Activated CD4-positive, alpha-beta T cell treated with anti-CD3 and anti-CD28 coated beads for 36 hours (primary cell): ENCODE measurements around the gene MRRF. TPM values are rescaled to one million over a fixed set of nuclear protein-coding genes. Genes with fewer than 3 reads are reported as not detected.

Experiments used
- ATAC-seq: fragments of 200-7000 bp; cut with Tn5 transposase; one replicate; pipeline ENCODE4 v1.10.0; 2021; ENCODE audit warnings: mild to moderate bottlenecking, moderate library complexity
- CTCF ChIA-PET: fragments of 350-600 bp; sonication (Branson Sonifier 250); formaldehyde crosslinking; loops from one replicate; lab custom pipeline; 2021; ENCODE audit warnings: antibody characterized with exemption; lab: Charles Lee
- POLR2A ChIA-PET: fragments of 350-600 bp; sonication (Branson Sonifier 250); formaldehyde crosslinking; loops from one replicate; lab custom pipeline; 2021; ENCODE audit warnings: antibody characterized with exemption, inconsistent platforms; lab: Charles Lee
- DNase-seq: peaks from one replicate; pipeline ENCODE4 v3.0.0-alpha.2; 2020
- H3K27ac Mint-ChIP-seq: one replicate; pipeline ENCODE4 v1.8.0; 2021; ENCODE audit warnings: mixed read lengths
- H3K27me3 Mint-ChIP-seq: one replicate; pipeline ENCODE4 v1.8.0; 2021; ENCODE audit warnings: mixed read lengths
- H3K36me3 Mint-ChIP-seq: one replicate; pipeline ENCODE4 v1.8.0; 2021; ENCODE audit warnings: low read depth, mixed read lengths
- H3K4me1 Mint-ChIP-seq: one replicate; pipeline ENCODE4 v1.8.0; 2021; ENCODE audit warnings: mixed read lengths
- H3K4me3 Mint-ChIP-seq: one replicate; pipeline ENCODE4 v1.8.0; 2021; ENCODE audit warnings: mild to moderate bottlenecking, moderate library complexity, mixed read lengths
- H3K9me3 Mint-ChIP-seq: one replicate; pipeline ENCODE4 v1.8.0; 2021; ENCODE audit warnings: low read depth, mixed read lengths
- intact Hi-C, 2 experiments: fragments of 100-400 bp; cut with DNase I in 1 of 2; cut with micrococcal nuclease in 1 of 2; formaldehyde crosslinking; loops; one replicate each; pipeline versions ENCODE4 v1.14.2 to v1.15.1; 2022 to 2024; cut with DNase I, micrococcal nuclease
- total RNA-seq, 2 experiments: library from RNA; stranded (reverse); gene quantifications; one replicate each; pipeline ENCODE4 v1.2.3, GENCODE V29; 2021

Gene MRRF
- total RNA-seq, 2 experiments from 2014 or later, result 57.3 to 61.5 TPM

- Mint-ChIP-seq H3K27ac (no peak overlapping the region), H3K36me3 (no peaks in the 10 kb centered on the region), H3K4me3 (no peak overlapping the region), H3K27me3 (no peaks in the 10 kb centered on the region), H3K4me1 (peaks cover 5% of the 10 kb centered on the region), H3K9me3 (no peaks in the 10 kb centered on the region)
- intact Hi-C loops, result no loop called here
- ATAC-seq (no peak), DNase-seq (no peak)
- ChIA-PET POLR2A (interaction anchor here (0.7 kb wide), 1 partner anchor 37 kb away, joined by 3 read pairs; no protein-coding TSS in a partner anchor), CTCF (interaction anchor here (0.6 kb wide), 1 partner anchor 30 kb away, joined by 3 read pairs; no protein-coding TSS in a partner anchor)
These were observed 71.5 kb downstream of the MRRF start for GRCh38 chr9:122336189-122336588.

GRCh38 chr9:122336866-122337555 is 72.3 kb downstream of the MRRF start:
- Mint-ChIP-seq H3K4me1 (no peaks in the 10 kb centered on the region), H3K4me3 (no peak overlapping the region), H3K9me3 (no peaks in the 10 kb centered on the region), H3K27me3 (no peaks in the 10 kb centered on the region), H3K27ac (no peak overlapping the region), H3K36me3 (no peaks in the 10 kb centered on the region)
- DNase-seq (no peak), ATAC-seq (no peak)
- intact Hi-C loops, result no loop called here
- ChIA-PET CTCF (no interaction called here), POLR2A (no interaction called here)

- Mint-ChIP-seq H3K36me3 (no peaks in the 10 kb centered on the region), H3K9me3 (no peaks in the 10 kb centered on the region), H3K4me3 (no peak overlapping the region), H3K27ac (no peak overlapping the region), H3K4me1 (no peaks in the 10 kb centered on the region), H3K27me3 (no peaks in the 10 kb centered on the region)
- DNase-seq, result no peak
- ChIA-PET CTCF (no interaction called here), POLR2A (no interaction called here)
- ATAC-seq, result no peak
- intact Hi-C loops, result no loop called here
These were observed 72.9 kb downstream of the MRRF start for GRCh38 chr9:122337556-122337929.

GRCh38 chr9:122338536-122338935 is 73.9 kb downstream of the MRRF start:
- no peaks in the 10 kb centered on the region for H3K36me3 Mint-ChIP-seq
- CTCF ChIA-PET, result interaction anchor here (0.8 to 3.0 kb wide), 2 partner anchors 12 to 1150 kb away, joined by 3 to 12 read pairs; no protein-coding TSS in a partner anchor
- ATAC-seq (no peak), DNase-seq (no peak)
- POLR2A ChIA-PET, result no interaction called here
- H3K27me3 Mint-ChIP-seq, result no peaks in the 10 kb centered on the region
- H3K27ac Mint-ChIP-seq, result no peak overlapping the region
- no peaks in the 10 kb centered on the region for H3K4me1 Mint-ChIP-seq
- intact Hi-C loops, result no loop called here
- no peaks in the 10 kb centered on the region for H3K9me3 Mint-ChIP-seq
- no peak overlapping the region for H3K4me3 Mint-ChIP-seq

- intact Hi-C loops, result no loop called here
- POLR2A ChIA-PET, result no interaction called here
- Mint-ChIP-seq H3K4me3 (no peak overlapping the region), H3K4me1 (no peaks in the 10 kb centered on the region), H3K27ac (no peak overlapping the region), H3K36me3 (no peaks in the 10 kb centered on the region), H3K27me3 (peaks cover 3% of the 10 kb centered on the region), H3K9me3 (no peaks in the 10 kb centered on the region)
- no peak for ATAC-seq
- DNase-seq, result no peak
- CTCF ChIA-PET, result interaction anchor here (0.6 to 3.0 kb wide), 4 partner anchors 11 to 1149 kb away, joined by 3 to 12 read pairs (median 4); no protein-coding TSS in a partner anchor
These were observed 74.3 kb downstream of the MRRF start for GRCh38 chr9:122338994-122339393.

GRCh38 chr9:122339579-122339978 is 74.9 kb downstream of the MRRF start:
- CTCF ChIA-PET, result interaction anchor here (0.6 to 3.0 kb wide), 5 partner anchors 9 to 378 kb away, joined by 3 to 12 read pairs (median 3); no protein-coding TSS in a partner anchor
- Mint-ChIP-seq H3K27ac (no peak overlapping the region), H3K4me1 (no peaks in the 10 kb centered on the region), H3K4me3 (no peak overlapping the region), H3K36me3 (no peaks in the 10 kb centered on the region), H3K27me3 (peaks cover 4% of the 10 kb centered on the region), H3K9me3 (no peaks in the 10 kb centered on the region)
- DNase-seq (no peak), ATAC-seq (no peak)
- intact Hi-C loops, result no loop called here
- POLR2A ChIA-PET, result no interaction called here

GRCh38 chr9:122340161-122340560 is 75.5 kb downstream of the MRRF start:
- CTCF ChIA-PET, result interaction anchor here (0.6 to 3.0 kb wide), 3 partner anchors 9 to 241 kb away, joined by 3 to 12 read pairs (median 3); no protein-coding TSS in a partner anchor
- intact Hi-C loops, result no loop called here
- ATAC-seq, result no peak

GRCh38 chr9:122342323-122343050 is 77.8 kb downstream of the MRRF start:
- Mint-ChIP-seq H3K4me1 (peaks cover 4% of the 10 kb centered on the region), H3K36me3 (no peaks in the 10 kb centered on the region), H3K27ac (no peak overlapping the region), H3K27me3 (peaks cover 19% of the 10 kb centered on the region), H3K4me3 (no peak overlapping the region), H3K9me3 (no peaks in the 10 kb centered on the region)
- DNase-seq (no peak), ATAC-seq (no peak)
- intact Hi-C loops, result no loop called here
- ChIA-PET CTCF (interaction anchor here (1.0 to 13.0 kb wide), 2 partner anchors 8 to 245 kb away, joined by 4 to 146 read pairs; no protein-coding TSS in a partner anchor), POLR2A (no interaction called here)

More at GRCh38 chr9:122340161-122340560, 75.5 kb downstream of the MRRF start:
- POLR2A ChIA-PET, result no interaction called here
- H3K27me3 Mint-ChIP-seq, result peaks cover 5% of the 10 kb centered on the region
- no peak overlapping the region for H3K27ac Mint-ChIP-seq
- no peak overlapping the region for H3K4me3 Mint-ChIP-seq
- DNase-seq, result no peak
- H3K9me3 Mint-ChIP-seq, result no peaks in the 10 kb centered on the region
- no peaks in the 10 kb centered on the region for H3K4me1 Mint-ChIP-seq
- H3K36me3 Mint-ChIP-seq, result no peaks in the 10 kb centered on the region

GRCh38 chr9:122346478-122347347 is 82.0 kb downstream of the MRRF start:
- POLR2A ChIA-PET, result no interaction called here
- Mint-ChIP-seq H3K36me3 (no peaks in the 10 kb centered on the region), H3K4me1 (peaks cover 7% of the 10 kb centered on the region), H3K9me3 (no peaks in the 10 kb centered on the region), H3K27me3 (peaks cover 35% of the 10 kb centered on the region), H3K27ac (no peak overlapping the region), H3K4me3 (peak overlapping the region; percentile 43)
- CTCF ChIA-PET, result interaction anchor here (0.6 to 13.0 kb wide), 5 partner anchors 221 to 515 kb away, joined by 3 to 168 read pairs (median 3); no protein-coding TSS in a partner anchor
- ATAC-seq, result peak; percentile 23
- intact Hi-C loops, result no loop called here
- DNase-seq, result peak; percentile 37

- no peak overlapping the region for H3K27ac Mint-ChIP-seq
- H3K4me1 Mint-ChIP-seq, result peaks cover 7% of the 10 kb centered on the region
- H3K4me3 Mint-ChIP-seq, result peak overlapping the region; percentile 43
- H3K9me3 Mint-ChIP-seq, result peaks cover under 1% of the 10 kb centered on the region
- ChIA-PET POLR2A (no interaction called here), CTCF (interaction anchor here (0.5 to 13.0 kb wide), 6 partner anchors 221 to 1555 kb away, joined by 3 to 168 read pairs (median 4); no protein-coding TSS in a partner anchor)
- peaks cover 35% of the 10 kb centered on the region for H3K27me3 Mint-ChIP-seq
- intact Hi-C loops, result no loop called here
- peak; percentile 28 for ATAC-seq
- no peaks in the 10 kb centered on the region for H3K36me3 Mint-ChIP-seq
- peak; percentile 28 for DNase-seq
These were observed 82.9 kb downstream of the MRRF start for GRCh38 chr9:122347348-122348287.
